ENCODE data around the gene CYP4B1.
"Not testable (repeated sequence)": the region's sequence is repeated elsewhere in the genome, so short reads cannot be mapped to it uniquely, and the experiment has no call there.

The CYP4B1 gene

GRCh38 chr1:46798810-46799209 is at the start of gene CYP4B1:
Gene CYP4B1 (plus strand): TSS chr1:46799046. CDS start chr1:46799082, 36 bp downstream.
- no peak for DNase-seq (ENCODE audit: low read depth in 2 of 2)

- DNase-seq (ENCODE audit: low read depth in 2 of 2) = no peak
Measured at GRCh38 chr1:46749404-46749803, 49.4 kb upstream of the CYP4B1 start.

- no peak for DNase-seq (ENCODE audit: low read depth in 2 of 2)
Measured at GRCh38 chr1:46749921-46750404, 48.9 kb upstream of the CYP4B1 start.

GRCh38 chr1:46753985-46754384 is 44.9 kb upstream of the CYP4B1 start:
- no peak for DNase-seq (ENCODE audit: low read depth in 2 of 2)

GRCh38 chr1:46754707-46755106 is 44.1 kb upstream of the CYP4B1 start:
- not testable (repeated sequence) for DNase-seq (ENCODE audit: low read depth in 2 of 2)

GRCh38 chr1:46755121-46755520 is 43.7 kb upstream of the CYP4B1 start:
- DNase-seq (ENCODE audit: low read depth in 2 of 2) = no peak

- DNase-seq (ENCODE audit: low read depth in 2 of 2) = no peak
Measured at GRCh38 chr1:46757247-46757955, 41.4 kb upstream of the CYP4B1 start.

- no peak for DNase-seq (ENCODE audit: low read depth in 2 of 2)
Measured at GRCh38 chr1:46757956-46758528, 40.8 kb upstream of the CYP4B1 start.

GRCh38 chr1:46760558-46761166 is 38.2 kb upstream of the CYP4B1 start:
- DNase-seq (ENCODE audit: low read depth in 2 of 2) = no peak

GRCh38 chr1:46761740-46762139 is 37.1 kb upstream of the CYP4B1 start:
- no peak for DNase-seq (ENCODE audit: low read depth in 2 of 2)

- DNase-seq (ENCODE audit: low read depth in 2 of 2) = no peak
Measured at GRCh38 chr1:46764402-46764801, 34.4 kb upstream of the CYP4B1 start.

- no peak for DNase-seq (ENCODE audit: low read depth in 2 of 2)
Measured at GRCh38 chr1:46767649-46768282, 31.1 kb upstream of the CYP4B1 start.

- no peak for DNase-seq (ENCODE audit: low read depth in 2 of 2)
Measured at GRCh38 chr1:46768445-46768844, 30.4 kb upstream of the CYP4B1 start.

- DNase-seq (ENCODE audit: low read depth in 2 of 2) = no peak
Measured at GRCh38 chr1:46769028-46769740, 29.7 kb upstream of the CYP4B1 start.

- no peak for DNase-seq (ENCODE audit: low read depth in 2 of 2)
Measured at GRCh38 chr1:46770541-46770940, 28.3 kb upstream of the CYP4B1 start.

GRCh38 chr1:46772571-46772970 is 26.3 kb upstream of the CYP4B1 start:
- no peak for DNase-seq (ENCODE audit: low read depth in 2 of 2)

- DNase-seq (ENCODE audit: low read depth in 2 of 2) = no peak
Measured at GRCh38 chr1:46774297-46774696, 24.5 kb upstream of the CYP4B1 start.

- not testable (repeated sequence) for DNase-seq (ENCODE audit: low read depth in 2 of 2)
Measured at GRCh38 chr1:46778456-46778855, 20.4 kb upstream of the CYP4B1 start.

- no peak for DNase-seq (ENCODE audit: low read depth in 2 of 2)
Measured at GRCh38 chr1:46784666-46785065, 14.2 kb upstream of the CYP4B1 start.

- DNase-seq (ENCODE audit: low read depth in 2 of 2) = not testable (repeated sequence)
Measured at GRCh38 chr1:46788634-46789033, 10.2 kb upstream of the CYP4B1 start.

- DNase-seq (ENCODE audit: low read depth in 2 of 2) = no peak
Measured at GRCh38 chr1:46790446-46791101, 8.3 kb upstream of the CYP4B1 start.

All from stimulated activated CD4-positive, alpha-beta T cell treated with anti-CD3 and anti-CD28 coated beads, Interleukin-1b, Interleukin-23, amount 100 ng/mL, for 4 hours (primary cell).